GM18868 (cell line): ENCODE measurements around the gene RCC2.
"Not testable (repeated sequence)": the region's sequence is repeated elsewhere in the genome, so short reads cannot be mapped to it uniquely, and the experiment has no call there.

Experiments
- ATAC-seq: cut with Tn5 transposase; IDR thresholded peaks from one replicate; pipeline ENCODE4 v1.9.1; 2021; ENCODE audit warnings: mild to moderate bottlenecking, moderate library complexity; ENCODE audit not compliant: unreplicated experiment

Gene RCC2

GRCh38 chr1:17422461-17422860 is 17.0 kb downstream of the RCC2 start:
- ATAC-seq: no peak

- ATAC-seq: no peak
Observed at GRCh38 chr1:17420391-17420918, 19.0 kb downstream of the RCC2 start.

- no peak for ATAC-seq
Observed at GRCh38 chr1:17419626-17420328, 19.7 kb downstream of the RCC2 start.

GRCh38 chr1:17416389-17416788 is 23.1 kb downstream of the RCC2 start:
- no peak for ATAC-seq

- ATAC-seq: no peak
Observed at GRCh38 chr1:17414022-17414421, 25.5 kb downstream of the RCC2 start.

GRCh38 chr1:17412093-17412870 is 27.2 kb downstream of the RCC2 start:
- no peak for ATAC-seq

GRCh38 chr1:17409391-17409811 is 30.1 kb downstream of the RCC2 start:
- no peak for ATAC-seq

GRCh38 chr1:17407786-17408514 is 31.5 kb downstream of the RCC2 start:
- not testable (repeated sequence) for ATAC-seq

GRCh38 chr1:17406760-17407475 is 32.6 kb downstream of the RCC2 start:
- not testable (repeated sequence) for ATAC-seq

- ATAC-seq: no peak
Observed at GRCh38 chr1:17405898-17406759, 33.3 kb downstream of the RCC2 start.

GRCh38 chr1:17404820-17405219 is 34.7 kb downstream of the RCC2 start:
- no peak for ATAC-seq

- ATAC-seq: no peak
Observed at GRCh38 chr1:17404034-17404684, 35.3 kb downstream of the RCC2 start.

GRCh38 chr1:17403081-17403480 is 36.4 kb downstream of the RCC2 start:
- ATAC-seq: no peak

- no peak for ATAC-seq
Observed at GRCh38 chr1:17401841-17402240, 37.6 kb downstream of the RCC2 start.

GRCh38 chr1:17400725-17401341 is 38.6 kb downstream of the RCC2 start:
- ATAC-seq: no peak

GRCh38 chr1:17397910-17398695 is 41.4 kb downstream of the RCC2 start:
- ATAC-seq: no peak

- no peak for ATAC-seq
Observed at GRCh38 chr1:17393230-17393629, 46.2 kb downstream of the RCC2 start.

GRCh38 chr1:17392199-17392740 is 47.2 kb downstream of the RCC2 start:
- no peak for ATAC-seq
